Ishikawa (cell line): ENCODE results near the gene ASNSD1.

ENCODE experiments used
- CEBPB ChIP-seq: IDR thresholded peaks from 2 replicates; pipeline ENCODE4 v1.6.1; 2012
- EP300 ChIP-seq: IDR thresholded peaks from 2 replicates; pipeline ENCODE4 v1.6.1; 2012; ENCODE audit warnings: borderline replicate concordance
- FOXM1 ChIP-seq: IDR thresholded peaks from 2 replicates; pipeline ENCODE4 v1.6.1; 2012; ENCODE audit warnings: low read depth, borderline replicate concordance
- MAX ChIP-seq: IDR thresholded peaks from 2 replicates; pipeline ENCODE4 v1.6.1; 2012
- RAD21 ChIP-seq: IDR thresholded peaks from 2 replicates; pipeline ENCODE4 v1.6.1; 2012; ENCODE audit warnings: low read depth
- TAF1 ChIP-seq: IDR thresholded peaks from 2 replicates; pipeline ENCODE4 v1.6.1; 2012; ENCODE audit warnings: low read depth, mild to moderate bottlenecking
- TCF12 ChIP-seq: IDR thresholded peaks from 2 replicates; pipeline ENCODE4 v1.6.1; 2012; ENCODE audit warnings: low read depth
- TEAD4 ChIP-seq: IDR thresholded peaks from 2 replicates; pipeline ENCODE4 v1.6.1; 2012
- YY1 ChIP-seq: IDR thresholded peaks from 2 replicates; pipeline ENCODE4 v1.6.1; 2012; ENCODE audit warnings: low read depth

- TF ChIP-seq TAF1 (no peak), FOXM1 (no peak), EP300 (no peak), CEBPB (no peak), MAX (no peak), TEAD4 (no peak), YY1 (no peak), RAD21 (no peak), TCF12 (no peak)
These were observed 12.6 kb downstream of the ASNSD1 start for GRCh38 chr2:189673661-189674373.
